Endothelial cell of umbilical vein (primary cell): ENCODE data around the gene INPP5A. TPM values are rescaled to one million over a fixed set of nuclear protein-coding genes. Genes with fewer than 3 reads are reported as not detected.

ENCODE experiments used
- BruUV-seq: library from RNA; stranded (reverse); fragments of 400-500 nt; replicated peaks from 2 replicates; lab custom pipeline; 2021; lab: Mats Ljungman, UMichigan
- CTCF ChIA-PET: fragments of 300-600, 350-600 bp; sonication (Branson Sonifier 250); formaldehyde crosslinking; loops from one replicate; lab custom pipeline; 2021; ENCODE audit warnings: antibody characterized with exemption, inconsistent platforms; lab: Charles Lee
- POLR2A ChIA-PET: fragments of 300-600, 350-600 bp; sonication (Branson Sonifier 250); formaldehyde crosslinking; loops from one replicate; lab custom pipeline; 2021; ENCODE audit warnings: antibody characterized with exemption, inconsistent platforms; lab: Charles Lee
- DNase-seq: peaks from one replicate; pipeline ENCODE4 v3.0.0-alpha.2; 2011; ENCODE audit warnings: low read depth, low spot score
- FAIRE-seq: peaks from 2 replicates; lab custom pipeline; 2011; peaks lifted over from hg19 to GRCh38; lab: Jason Lieb, UNC
- H2AFZ ChIP-seq: 2 replicates; pipeline ENCODE4 v1.6.0; 2012; ENCODE audit warnings: low read depth, low read length, control low read depth, inconsistent platforms
- H3K27ac ChIP-seq: 2 replicates; pipeline ENCODE4 v1.5.1; 2011; ENCODE audit warnings: low read depth, mild to moderate bottlenecking, control low read depth, low read length, moderate library complexity; ENCODE audit not compliant: insufficient read depth
- H3K27me3 ChIP-seq, 2 experiments: 2 replicates each; pipeline versions ENCODE4 v1.6.0 to v1.6.1; 2011; ENCODE audit warnings: low read length in 2 of 2, mixed read lengths in 1 of 2; ENCODE audit not compliant: control insufficient read depth in 2 of 2, insufficient read depth in 2 of 2
- H3K36me3 ChIP-seq, 2 experiments: 2 replicates in 1 of 2; 3 replicates in 1 of 2; pipeline ENCODE4 v1.5.1; 2011; ENCODE audit warnings: low read length in 2 of 2, mild to moderate bottlenecking in 1 of 2, moderate library complexity in 1 of 2; ENCODE audit not compliant: control insufficient read depth in 2 of 2, insufficient read depth in 2 of 2; ENCODE audit errors: extremely low read depth in 1 of 2
- H3K4me1 ChIP-seq: 3 replicates; pipeline ENCODE4 v1.5.1; 2011; ENCODE audit warnings: mild to moderate bottlenecking, low read length; ENCODE audit not compliant: control insufficient read depth, insufficient read depth; ENCODE audit errors: extremely low read depth
- H3K4me2 ChIP-seq: 2 replicates; pipeline ENCODE4 v1.6.1; 2011; ENCODE audit warnings: low read length, control low read depth, mixed read lengths; ENCODE audit not compliant: insufficient read depth
- H3K4me3 ChIP-seq, 3 experiments: fragments of 200-600 bp in 1 of 3; sonication (generic), shearing (Covaris generic) in 1 of 3; replicated peaks in 1 of 3; 2 replicates each; pipeline ENCODE4 v1.5.1; 2011 to 2016; ENCODE audit warnings: control low read depth in 3 of 3, low read length in 3 of 3, mild to moderate bottlenecking in 2 of 3, inconsistent platforms in 1 of 3, low read depth in 1 of 3, moderate library complexity in 1 of 3; ENCODE audit not compliant: insufficient read depth in 1 of 3
- H3K79me2 ChIP-seq: 2 replicates; pipeline ENCODE4 v1.6.0; 2012; ENCODE audit warnings: low read length, inconsistent platforms; ENCODE audit not compliant: control insufficient read depth, insufficient read depth
- H3K9ac ChIP-seq: replicated peaks from 2 replicates; pipeline ENCODE3; 2011; ENCODE audit warnings: low read length, control low read depth; ENCODE audit not compliant: insufficient read depth; ENCODE audit errors: extremely low read depth
- H3K9me1 ChIP-seq: replicated peaks from 3 replicates; pipeline ENCODE4 v1.6.0; 2011; ENCODE audit warnings: mild to moderate bottlenecking, low read length; ENCODE audit not compliant: control insufficient read depth, insufficient read depth; ENCODE audit errors: extremely low read depth
- H3K9me3 ChIP-seq: replicated peaks from 2 replicates; pipeline ENCODE4 v1.5.1; 2012; ENCODE audit warnings: low read length, inconsistent platforms; ENCODE audit not compliant: control insufficient read depth, insufficient read depth
- H4K20me1 ChIP-seq: replicated peaks from 2 replicates; pipeline ENCODE3; 2011; ENCODE audit warnings: mild to moderate bottlenecking, low read length; ENCODE audit not compliant: control insufficient read depth, insufficient read depth; ENCODE audit errors: extremely low read depth
- EZH2 ChIP-seq: IDR thresholded peaks from 2 replicates; pipeline ENCODE4 v1.6.1; 2012; ENCODE audit warnings: borderline replicate concordance, low read depth, mild to moderate bottlenecking, moderate library complexity, low read length, inconsistent platforms; ENCODE audit not compliant: severe bottlenecking
- FOS ChIP-seq: IDR thresholded peaks from 2 replicates; pipeline ENCODE4 v1.6.1; 2011; ENCODE audit warnings: mild to moderate bottlenecking, low read length, moderate library complexity, borderline replicate concordance; ENCODE audit not compliant: insufficient read depth
- JUN ChIP-seq: IDR thresholded peaks from 2 replicates; pipeline ENCODE4 v1.6.1; 2011; ENCODE audit warnings: borderline replicate concordance, low read depth; ENCODE audit not compliant: insufficient read length, insufficient read depth
- MYC ChIP-seq: IDR thresholded peaks from one replicate; pipeline ENCODE4 v1.6.1; 2011; ENCODE audit warnings: mild to moderate bottlenecking, low read depth, low read length
- POLR2A ChIP-seq: IDR thresholded peaks from 2 replicates; pipeline ENCODE4 v1.6.1; 2012; ENCODE audit warnings: low read depth, mild to moderate bottlenecking, control low read depth, low read length
- POLR2AphosphoS5 ChIP-seq: IDR thresholded peaks from 2 replicates; pipeline ENCODE4 v1.6.1; 2012; ENCODE audit warnings: low read depth, mild to moderate bottlenecking, control low read depth, low read length, moderate library complexity; ENCODE audit not compliant: insufficient read depth
- dilution Hi-C: fragments of 300-500 bp; cut with MboI; formaldehyde crosslinking; loops from one replicate; pipeline ENCODE4 v1.15.0; 2019; ENCODE audit warnings: low sequenced_read_pairs; ENCODE audit not compliant: extremely low pct_ligation_motif_present
- intact Hi-C: fragments of 100-400 bp; cut with micrococcal nuclease; formaldehyde crosslinking; loops from one replicate; pipeline ENCODE4 v1.10.0; 2022
- polyA plus RNA-seq, 4 experiments: library from polyadenylated mRNA; depleted of rRNA in 3 of 4; stranded (reverse) in 3 of 4; unstranded in 1 of 4; fragments of >200 nt; gene quantifications; 2 replicates each; pipeline versions ENCODE4 v1.2.1 to v1.2.3, GENCODE V29; 2011 to 2012; ENCODE audit warnings: missing spikeins in 1 of 4
- total RNA-seq: library from RNA; stranded (reverse); gene quantifications from 2 replicates; pipeline ENCODE4 v1.2.3, GENCODE V29; 2021
- TF ChIP-seq, protein P1 (sequence below): IDR thresholded peaks from 2 replicates; pipeline ENCODE4 v1.6.1; 2011; ENCODE audit not compliant: insufficient read depth, insufficient read length
- TF ChIP-seq, protein P2 (sequence below), 2 donors: IDR thresholded peaks; 1 replicate in 1 of 2; 2 replicates in 1 of 2; pipeline ENCODE4 v1.5.1; 2011; ENCODE audit warnings: low read length in 2 of 2, mild to moderate bottlenecking in 2 of 2, moderate library complexity in 2 of 2, control low read depth in 1 of 2, inconsistent platforms in 1 of 2, low read depth in 1 of 2; ENCODE audit not compliant: insufficient read depth in 1 of 2; ENCODE audit errors: extremely low read depth in 1 of 2

INPP5A gene
- total and polyA plus RNA-seq, 2 donors (not counting 3 experiments of a cell fraction or from before 2014, with no cell fraction given) = 22.9 to 33.2 TPM

DNA sequence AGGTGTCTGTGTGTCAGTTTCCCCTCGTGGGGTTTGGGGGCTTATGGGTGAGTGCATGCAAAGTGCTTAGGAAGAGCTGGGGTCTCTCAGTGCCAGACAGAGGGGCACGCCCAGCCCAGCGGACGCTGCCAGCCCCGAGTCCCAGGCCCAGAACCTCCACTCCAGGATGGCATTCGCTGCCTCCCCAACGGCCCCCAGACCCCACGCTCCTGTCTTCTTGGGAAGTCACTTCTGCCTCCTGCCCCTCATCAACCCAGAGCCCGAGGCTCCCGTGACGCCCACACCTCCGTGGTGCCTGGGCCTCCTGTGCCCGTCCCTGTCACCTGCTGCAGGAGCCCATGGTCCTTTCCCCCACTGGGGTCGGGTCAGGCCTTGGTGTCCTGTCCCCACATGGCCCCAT, 213.3 kb downstream of the INPP5A start:
- Histone ChIP-seq H3K9me1 (no peaks in the 10 kb centered on the region), H3K79me2 (no peaks in the 10 kb centered on the region), H3K4me2 (no peak overlapping the region), H4K20me1 (no peaks in the 10 kb centered on the region), H3K27me3 (no peaks in the 10 kb centered on the region), H3K36me3 (no peaks in the 10 kb centered on the region), H3K9me3 (no peaks in the 10 kb centered on the region), H3K4me1 (no peaks in the 10 kb centered on the region), H2AFZ (no peak overlapping the region), H3K4me3 (no peak overlapping the region), H3K27ac (no peak overlapping the region), H3K9ac (no peak overlapping the region)
- intact Hi-C loops = no loop called here
- POLR2A ChIA-PET = no interaction called here
- TF ChIP-seq FOS (no peak), EZH2 (no peak), POLR2AphosphoS5 (no peak), MYC (no peak), POLR2A (no peak), JUN (no peak)
- TF ChIP-seq, protein P1, sequence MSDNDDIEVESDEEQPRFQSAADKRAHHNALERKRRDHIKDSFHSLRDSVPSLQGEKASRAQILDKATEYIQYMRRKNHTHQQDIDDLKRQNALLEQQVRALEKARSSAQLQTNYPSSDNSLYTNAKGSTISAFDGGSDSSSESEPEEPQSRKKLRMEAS = no peak
- TF ChIP-seq, protein P2, sequence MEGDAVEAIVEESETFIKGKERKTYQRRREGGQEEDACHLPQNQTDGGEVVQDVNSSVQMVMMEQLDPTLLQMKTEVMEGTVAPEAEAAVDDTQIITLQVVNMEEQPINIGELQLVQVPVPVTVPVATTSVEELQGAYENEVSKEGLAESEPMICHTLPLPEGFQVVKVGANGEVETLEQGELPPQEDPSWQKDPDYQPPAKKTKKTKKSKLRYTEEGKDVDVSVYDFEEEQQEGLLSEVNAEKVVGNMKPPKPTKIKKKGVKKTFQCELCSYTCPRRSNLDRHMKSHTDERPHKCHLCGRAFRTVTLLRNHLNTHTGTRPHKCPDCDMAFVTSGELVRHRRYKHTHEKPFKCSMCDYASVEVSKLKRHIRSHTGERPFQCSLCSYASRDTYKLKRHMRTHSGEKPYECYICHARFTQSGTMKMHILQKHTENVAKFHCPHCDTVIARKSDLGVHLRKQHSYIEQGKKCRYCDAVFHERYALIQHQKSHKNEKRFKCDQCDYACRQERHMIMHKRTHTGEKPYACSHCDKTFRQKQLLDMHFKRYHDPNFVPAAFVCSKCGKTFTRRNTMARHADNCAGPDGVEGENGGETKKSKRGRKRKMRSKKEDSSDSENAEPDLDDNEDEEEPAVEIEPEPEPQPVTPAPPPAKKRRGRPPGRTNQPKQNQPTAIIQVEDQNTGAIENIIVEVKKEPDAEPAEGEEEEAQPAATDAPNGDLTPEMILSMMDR (IDR thresholded peaks at IDR 0.05; ENCODE audit: extremely low read depth in 1 of 2, insufficient read depth in 1 of 2, low read depth in 1 of 2, low read length in 2 of 2) = no peak
- CTCF ChIA-PET = no interaction called here
- dilution Hi-C loops = no loop called here
- no TSS peak for BruUV-seq
- no peak for DNase-seq
- FAIRE-seq = no peak
